Spleen (tissue), 11 donors: ENCODE data around the gene NOS1AP. TPM values are rescaled to one million over a fixed set of nuclear protein-coding genes. Genes with fewer than 3 reads are reported as not detected.

ENCODE experiments used
- DNase-seq: peaks from one replicate; pipeline ENCODE4 v3.0.0-alpha.2; 2020
- H3K27ac ChIP-seq, 8 donors: fragments of 200-600 bp; sonication (generic) in 7 of 8; 1 replicate in 4 of 8; 2 replicates in 4 of 8; pipeline versions ENCODE4 v1.5.0 to v1.8.0; 2016 to 2021; ENCODE audit warnings: inconsistent platforms in 4 of 8, mild to moderate bottlenecking in 4 of 8, moderate library complexity in 1 of 8
- H3K27me3 ChIP-seq, 7 donors: fragments of 200-600 bp; sonication (generic) in 6 of 7; replicated peaks in 1 of 7; 1 replicate in 4 of 7; 2 replicates in 3 of 7; pipeline versions ENCODE4 v1.5.0 to v1.8.0; 2016 to 2021; ENCODE audit warnings: inconsistent platforms in 3 of 7, mild to moderate bottlenecking in 1 of 7
- H3K36me3 ChIP-seq, 6 donors: fragments of 200-600 bp; sonication (generic) in 5 of 6; 1 replicate in 4 of 6; 2 replicates in 2 of 6; pipeline versions ENCODE4 v1.5.0 to v1.8.0; 2016 to 2021; ENCODE audit warnings: inconsistent platforms in 2 of 6
- H3K4me1 ChIP-seq, 6 donors: fragments of 200-600 bp; sonication (generic) in 5 of 6; 1 replicate in 3 of 6; 2 replicates in 3 of 6; pipeline versions ENCODE4 v1.5.0 to v1.8.0; 2016 to 2021; ENCODE audit warnings: inconsistent platforms in 3 of 6
- H3K4me3 ChIP-seq, 8 donors: fragments of 200-600 bp; sonication (generic) in 7 of 8; 1 replicate in 4 of 8; 2 replicates in 4 of 8; pipeline versions ENCODE4 v1.5.0 to v1.8.0; 2016 to 2021; ENCODE audit warnings: inconsistent platforms in 4 of 8, mild to moderate bottlenecking in 4 of 8, moderate library complexity in 2 of 8
- H3K9me3 ChIP-seq, 8 donors: fragments of 200-600 bp; sonication (generic) in 7 of 8; 1 replicate in 4 of 8; 2 replicates in 4 of 8; pipeline versions ENCODE4 v1.5.0 to v1.8.0; 2016 to 2021; ENCODE audit warnings: inconsistent platforms in 4 of 8
- POLR2A ChIP-seq, 3 donors: fragments of 450-650 bp; IDR thresholded peaks; one replicate each; pipeline ENCODE4 v1.5.1; 2017; ENCODE audit warnings: antibody characterized with exemption in 3 of 3, mild to moderate bottlenecking in 1 of 3
- POLR2AphosphoS5 ChIP-seq, 3 donors: sonication (generic); formaldehyde crosslinking; IDR thresholded peaks; one replicate each; pipeline ENCODE4 v1.5.1; 2017; ENCODE audit warnings: antibody characterized with exemption in 3 of 3
- WGBS, 5 donors: extraction: QIAGEN DNeasy Blood & Tissue Kit in 3 of 5; methylation state at CpG; one replicate each; pipeline versions ENCODE4 v1.1.5 to v1.1.7; 2013 to 2018; 5-methylcytosine and 5-hydroxymethylcytosine counted together
- intact Hi-C: fragments of 100-400 bp; cut with DNase I; formaldehyde crosslinking; loops from one replicate; pipeline ENCODE4 v1.15.0; 2023; ENCODE audit warnings: low total_unique reads
- polyA plus RNA-seq, 3 donors: library from polyadenylated mRNA; stranded (reverse); fragments of 200-250 nt; gene quantifications; one replicate each; pipeline ENCODE4 v1.2.1, GENCODE V29; 2013
- total RNA-seq, 7 donors: library from RNA; depleted of rRNA in 3 of 7; stranded (reverse); fragments of >200 nt in 3 of 7; fragmentation: NEBNext Ultra II Directional in 4 of 7; extraction: Animal tissue kit (Norgen Biotek cat#: 25700) in 4 of 7; gene quantifications; one replicate each; pipeline versions ENCODE4 v1.1.0 to v1.2.1, GENCODE V29; 2016 to 2021
- TF ChIP-seq, protein P1 (sequence below), 11 experiments: fragments of 200-600 bp in 7 of 11; fragments of 450-650 bp in 4 of 11; sonication (generic) in 4 of 11; IDR thresholded peaks in 8 of 11; conservative IDR thresholded peaks in 3 of 11; 1 replicate in 7 of 11; 2 replicates in 4 of 11; pipeline versions ENCODE4 v1.4.0 to v1.8.0; 2016 to 2021; ENCODE audit warnings: antibody characterized with exemption in 11 of 11, inconsistent platforms in 4 of 11, mild to moderate bottlenecking in 1 of 11
- donor health status: healthy with polysubstance abuse.
- donor health status: DM: no; HTN: no; CAD: no; lungs with moderate emphysema.
- donor health status: DM: no; HTN: no; CAD: no.
- donor health status: Bipolar disorder and iron deficiency.
- donor health status: healthy.
- donor health status: DM: no; HTN: no; CAD: no.
- donor health status: DM: yes; HTN: yes; CAD: no.

NOS1AP gene
- total and polyA plus RNA-seq, 10 donors, result 0.16 to 1.7 (median 0.60) TPM; not detected in 2

DNA sequence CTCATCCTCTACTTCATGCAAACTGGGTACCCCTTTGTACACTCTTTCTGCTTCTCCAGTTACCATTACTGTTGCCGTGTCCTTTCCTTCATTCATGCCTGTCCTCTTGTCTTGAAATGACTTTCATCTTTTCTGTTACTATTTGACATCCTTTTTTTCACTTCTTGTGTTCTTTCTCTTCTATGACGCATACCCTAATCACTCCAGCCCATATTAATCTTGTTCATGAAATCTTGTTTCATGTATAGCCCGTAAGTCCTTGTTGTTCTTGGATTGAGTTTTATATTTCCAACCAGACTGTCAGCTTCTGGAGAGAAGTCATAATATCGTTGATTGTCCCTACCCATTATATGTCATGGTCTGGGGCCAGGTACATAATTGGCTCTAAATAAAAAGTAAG, 126.1 kb downstream of the NOS1AP start:
- WGBS, 5 donors, result 72 to 91% (median 83%) methylated on average over 4 of the region's 4 CpGs

GRCh38 chr1:162196387-162196786, 126.9 kb downstream of the NOS1AP start:
- no peak for TF ChIP-seq POLR2AphosphoS5 (IDR thresholded peaks at IDR 0.05)
- TF ChIP-seq, protein P1, sequence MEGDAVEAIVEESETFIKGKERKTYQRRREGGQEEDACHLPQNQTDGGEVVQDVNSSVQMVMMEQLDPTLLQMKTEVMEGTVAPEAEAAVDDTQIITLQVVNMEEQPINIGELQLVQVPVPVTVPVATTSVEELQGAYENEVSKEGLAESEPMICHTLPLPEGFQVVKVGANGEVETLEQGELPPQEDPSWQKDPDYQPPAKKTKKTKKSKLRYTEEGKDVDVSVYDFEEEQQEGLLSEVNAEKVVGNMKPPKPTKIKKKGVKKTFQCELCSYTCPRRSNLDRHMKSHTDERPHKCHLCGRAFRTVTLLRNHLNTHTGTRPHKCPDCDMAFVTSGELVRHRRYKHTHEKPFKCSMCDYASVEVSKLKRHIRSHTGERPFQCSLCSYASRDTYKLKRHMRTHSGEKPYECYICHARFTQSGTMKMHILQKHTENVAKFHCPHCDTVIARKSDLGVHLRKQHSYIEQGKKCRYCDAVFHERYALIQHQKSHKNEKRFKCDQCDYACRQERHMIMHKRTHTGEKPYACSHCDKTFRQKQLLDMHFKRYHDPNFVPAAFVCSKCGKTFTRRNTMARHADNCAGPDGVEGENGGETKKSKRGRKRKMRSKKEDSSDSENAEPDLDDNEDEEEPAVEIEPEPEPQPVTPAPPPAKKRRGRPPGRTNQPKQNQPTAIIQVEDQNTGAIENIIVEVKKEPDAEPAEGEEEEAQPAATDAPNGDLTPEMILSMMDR (IDR thresholded peaks at IDR 0.05 in 8 of 11, conservative IDR thresholded peaks at IDR 0.05 in 3 of 11), result no peak
- no peak for TF ChIP-seq POLR2A (IDR thresholded peaks at IDR 0.05)
- Histone ChIP-seq H3K36me3 (no peaks in the 10 kb centered on the region), H3K4me1 (peaks cover 0 to 6% (median 0%) of the 10 kb centered on the region in 6 donors)

More for the DNA sequence above, 126.1 kb downstream of the NOS1AP start:
- intact Hi-C loops, result no loop called here
- Histone ChIP-seq H3K9me3 (no peaks in the 10 kb centered on the region), H3K4me3 (no peak overlapping the region), H3K4me1 (peaks cover 0 to 6% (median 0%) of the 10 kb centered on the region in 6 donors), H3K27me3 (peaks cover 0 to 20% (median 0%) of the 10 kb centered on the region in 7 donors), H3K36me3 (no peaks in the 10 kb centered on the region), H3K27ac (no peak overlapping the region)
- no peak for DNase-seq
- TF ChIP-seq POLR2A (IDR thresholded peaks at IDR 0.05) (no peak), POLR2AphosphoS5 (IDR thresholded peaks at IDR 0.05) (no peak)
- TF ChIP-seq, protein P1 (IDR thresholded peaks at IDR 0.05 in 8 of 11, conservative IDR thresholded peaks at IDR 0.05 in 3 of 11), result no peak

DNA sequence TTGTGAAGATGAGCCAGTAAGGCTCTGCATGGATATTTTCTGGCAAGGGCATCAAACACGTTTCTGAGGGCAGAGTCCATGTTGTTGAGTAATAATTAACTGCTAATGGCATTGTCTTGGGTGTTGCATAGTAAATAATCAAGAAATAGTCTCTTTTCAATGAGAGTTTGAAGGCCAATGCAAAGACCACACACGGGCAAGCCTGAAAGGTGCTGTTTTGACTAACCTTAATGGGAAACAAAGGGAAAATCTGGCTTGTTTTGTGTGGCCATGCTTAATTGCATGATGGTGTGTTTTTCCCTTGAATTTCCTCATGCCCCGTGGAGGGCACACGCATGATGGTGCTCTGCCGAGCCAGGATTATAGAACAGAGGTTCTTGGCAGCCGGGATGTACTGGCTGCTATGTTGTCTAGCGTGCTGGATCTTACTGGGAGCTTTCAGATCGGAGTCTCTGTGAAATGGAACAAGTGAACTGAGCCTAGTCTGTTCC, 127.6 kb downstream of the NOS1AP start:
- Histone ChIP-seq H3K4me3 (no peak overlapping the region), H3K4me1 (peaks cover 0 to 6% (median 0%) of the 10 kb centered on the region in 6 donors), H3K27me3 (peaks cover 0 to 20% (median 0%) of the 10 kb centered on the region in 7 donors), H3K9me3 (peaks cover 0 to 6% (median 0%) of the 10 kb centered on the region in 8 donors), H3K36me3 (no peaks in the 10 kb centered on the region), H3K27ac (no peak overlapping the region)
- intact Hi-C loops, result no loop called here
- DNase-seq, result no peak
- 83 to 91% (median 87%) methylated on average over 8 of the region's 8 CpGs for WGBS, 5 donors
- TF ChIP-seq POLR2A (IDR thresholded peaks at IDR 0.05) (no peak), POLR2AphosphoS5 (IDR thresholded peaks at IDR 0.05) (no peak)
- TF ChIP-seq, protein P1 (IDR thresholded peaks at IDR 0.05 in 8 of 11, conservative IDR thresholded peaks at IDR 0.05 in 3 of 11), result no peak

More at GRCh38 chr1:162196387-162196786, 126.9 kb downstream of the NOS1AP start:
- Histone ChIP-seq H3K27ac (no peak overlapping the region), H3K9me3 (peaks cover 0 to 5% (median 0%) of the 10 kb centered on the region in 8 donors), H3K27me3 (peaks cover 0 to 20% (median 0%) of the 10 kb centered on the region in 7 donors), H3K4me3 (no peak overlapping the region)
- DNase-seq, result no peak
- intact Hi-C loops, result no loop called here
- 78 to 88% (median 80%) methylated on average over 4 of the region's 4 CpGs for WGBS, 5 donors

DNA sequence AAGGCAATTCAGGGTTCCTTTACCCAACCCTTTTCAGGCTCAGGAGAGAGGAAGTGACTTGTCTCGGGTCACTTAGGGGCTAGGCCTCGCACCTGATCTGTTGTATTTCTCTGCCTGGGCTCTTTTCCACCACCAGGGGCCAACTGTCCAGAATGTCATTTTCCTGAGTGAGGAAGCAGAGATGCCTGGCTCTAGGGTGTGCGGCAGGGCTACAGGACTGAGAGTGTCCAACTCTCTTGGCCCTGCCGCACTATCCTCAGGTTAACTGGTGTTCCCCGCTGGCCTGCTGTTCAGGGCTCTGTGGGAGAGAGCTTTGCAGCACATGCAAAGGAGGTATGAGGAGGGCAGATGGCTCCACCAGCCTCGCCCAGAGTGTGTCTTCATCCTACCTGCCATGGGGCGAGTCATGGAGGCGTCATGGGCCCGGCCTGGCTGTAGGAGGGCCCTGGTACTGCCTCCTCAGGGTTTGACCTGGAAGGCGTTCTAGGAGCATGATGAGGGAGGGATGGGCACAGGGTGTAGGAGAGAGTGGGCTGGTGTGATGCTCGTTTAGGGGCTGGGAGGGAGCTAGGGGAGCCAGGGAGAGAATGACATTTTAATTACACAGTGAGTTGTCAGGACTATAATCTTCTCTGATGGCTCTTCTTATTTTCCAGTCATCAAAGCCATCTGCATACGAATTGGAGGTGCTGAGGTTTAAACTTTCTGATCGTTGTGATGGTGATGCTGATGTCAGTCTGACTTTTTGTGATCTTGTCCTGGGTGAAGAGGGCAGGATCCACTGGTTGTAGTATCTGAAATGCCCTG, 128.3 kb downstream of the NOS1AP start:
- 76 to 85% (median 78%) methylated on average over 10 to 13 of the region's 13 CpGs for WGBS, 5 donors
- TF ChIP-seq POLR2AphosphoS5 (IDR thresholded peaks at IDR 0.05), result no peak
- DNase-seq, result no peak
- intact Hi-C loops, result no loop called here
- H3K27me3 ChIP-seq, result peaks cover 0 to 20% (median 0%) of the 10 kb centered on the region in 7 donors
- H3K9me3 ChIP-seq, result peaks cover 0 to 6% (median 0%) of the 10 kb centered on the region in 8 donors
- no peaks in the 10 kb centered on the region for H3K36me3 ChIP-seq
- no peak overlapping the region for H3K27ac ChIP-seq
- H3K4me1 ChIP-seq, result peaks cover 0 to 6% (median 0%) of the 10 kb centered on the region in 6 donors
- no peak overlapping the region for H3K4me3 ChIP-seq
